Stomach (tissue), 4 donors: ENCODE results near the gene FAM9C.

ENCODE experiments used
- CTCF ChIP-seq, 7 experiments: fragments of 450-650 bp in 4 of 7; fragments of 200-600 bp in 3 of 7; sonication (generic) in 3 of 7; IDR thresholded peaks; one replicate each; pipeline ENCODE4 v1.5.1; 2016 to 2019; ENCODE audit warnings: antibody characterized with exemption in 7 of 7, control low read depth in 2 of 7, mild to moderate bottlenecking in 1 of 7
- POLR2A ChIP-seq, 4 donors: fragments of 450-650 bp; IDR thresholded peaks; one replicate each; pipeline ENCODE4 v1.6.1; 2016; ENCODE audit warnings: antibody characterized with exemption in 4 of 4, control low read depth in 2 of 4, mild to moderate bottlenecking in 1 of 4, moderate library complexity in 1 of 4
- POLR2AphosphoS5 ChIP-seq, 3 donors: sonication (generic); formaldehyde crosslinking; IDR thresholded peaks; one replicate each; pipeline ENCODE4 v1.6.1; 2016; ENCODE audit warnings: antibody characterized with exemption in 3 of 3

GRCh38 chrX:13010546-13010945 is 33.9 kb downstream of the FAM9C start:
- TF ChIP-seq CTCF (IDR thresholded peaks at IDR 0.05) (no peak), POLR2AphosphoS5 (IDR thresholded peaks at IDR 0.05) (peak in 1 of 3 donors; percentile 36), POLR2A (IDR thresholded peaks at IDR 0.05) (no peak)
